Measurements from ENCODE around the gene GPR15. TPM values are rescaled to one million over a fixed set of nuclear protein-coding genes. Genes with fewer than 3 reads are reported as not detected.

The GPR15 gene
- total and polyA plus RNA-seq, 10 of the 15 experiments (the other 5 are each of a cell fraction or from before 2014, with no cell fraction given) = 70.7 to 150 (median 115) TPM

- TF ChIP-seq REST (IDR thresholded peaks at IDR 0.05; ENCODE audit: low read depth, low read length) (no peak), ZNF207 (IDR thresholded peaks at IDR 0.05; ENCODE audit: borderline replicate concordance) (no peak), BCL11A (IDR thresholded peaks at IDR 0.05; ENCODE audit: low read depth, low read length) (peak; percentile 51; the same call in 1 of the 2 replicates), MTA3 (IDR thresholded peaks at IDR 0.05; ENCODE audit: borderline replicate concordance, low read length) (no peak; the same call in 1 of the 2 replicates), RAD51 (IDR thresholded peaks at IDR 0.05) (no peak), PKNOX1 (IDR thresholded peaks at IDR 0.05) (no peak), MXI1 (IDR thresholded peaks at IDR 0.05; ENCODE audit: low read depth, low read length) (no peak), NR2C2 (IDR thresholded peaks at IDR 0.05; ENCODE audit: borderline replicate concordance, control insufficient read depth, insufficient read length, low read depth) (no peak), SUPT20H (IDR thresholded peaks at IDR 0.05; ENCODE audit: borderline replicate concordance, control insufficient read depth, low read depth, low read length) (no peak), MYB (IDR thresholded peaks at IDR 0.05; ENCODE audit: borderline replicate concordance, low read depth, low read length) (no peak), MEF2B (IDR thresholded peaks at IDR 0.05; ENCODE audit: partially characterized antibody, poor library complexity, severe bottlenecking) (no peak), ZNF217 (IDR thresholded peaks at IDR 0.05) (no peak), CHD2 (IDR thresholded peaks at IDR 0.05; ENCODE audit: borderline replicate concordance, low read depth, low read length) (no peak), HDAC6 (IDR thresholded peaks at IDR 0.05; ENCODE audit: unreplicated experiment) (no peak), SREBF1 (IDR thresholded peaks at IDR 0.05; ENCODE audit: low read length) (no peak), HCFC1 (IDR thresholded peaks at IDR 0.05; ENCODE audit: low read length) (no peak)
- TF ChIP-seq, protein P1, sequence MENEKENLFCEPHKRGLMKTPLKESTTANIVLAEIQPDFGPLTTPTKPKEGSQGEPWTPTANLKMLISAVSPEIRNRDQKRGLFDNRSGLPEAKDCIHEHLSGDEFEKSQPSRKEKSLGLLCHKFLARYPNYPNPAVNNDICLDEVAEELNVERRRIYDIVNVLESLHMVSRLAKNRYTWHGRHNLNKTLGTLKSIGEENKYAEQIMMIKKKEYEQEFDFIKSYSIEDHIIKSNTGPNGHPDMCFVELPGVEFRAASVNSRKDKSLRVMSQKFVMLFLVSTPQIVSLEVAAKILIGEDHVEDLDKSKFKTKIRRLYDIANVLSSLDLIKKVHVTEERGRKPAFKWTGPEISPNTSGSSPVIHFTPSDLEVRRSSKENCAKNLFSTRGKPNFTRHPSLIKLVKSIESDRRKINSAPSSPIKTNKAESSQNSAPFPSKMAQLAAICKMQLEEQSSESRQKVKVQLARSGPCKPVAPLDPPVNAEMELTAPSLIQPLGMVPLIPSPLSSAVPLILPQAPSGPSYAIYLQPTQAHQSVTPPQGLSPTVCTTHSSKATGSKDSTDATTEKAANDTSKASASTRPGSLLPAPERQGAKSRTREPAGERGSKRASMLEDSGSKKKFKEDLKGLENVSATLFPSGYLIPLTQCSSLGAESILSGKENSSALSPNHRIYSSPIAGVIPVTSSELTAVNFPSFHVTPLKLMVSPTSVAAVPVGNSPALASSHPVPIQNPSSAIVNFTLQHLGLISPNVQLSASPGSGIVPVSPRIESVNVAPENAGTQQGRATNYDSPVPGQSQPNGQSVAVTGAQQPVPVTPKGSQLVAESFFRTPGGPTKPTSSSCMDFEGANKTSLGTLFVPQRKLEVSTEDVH (IDR thresholded peaks at IDR 0.05; ENCODE audit: low read depth, partially characterized antibody) = no peak
- TF ChIP-seq, protein P2, sequence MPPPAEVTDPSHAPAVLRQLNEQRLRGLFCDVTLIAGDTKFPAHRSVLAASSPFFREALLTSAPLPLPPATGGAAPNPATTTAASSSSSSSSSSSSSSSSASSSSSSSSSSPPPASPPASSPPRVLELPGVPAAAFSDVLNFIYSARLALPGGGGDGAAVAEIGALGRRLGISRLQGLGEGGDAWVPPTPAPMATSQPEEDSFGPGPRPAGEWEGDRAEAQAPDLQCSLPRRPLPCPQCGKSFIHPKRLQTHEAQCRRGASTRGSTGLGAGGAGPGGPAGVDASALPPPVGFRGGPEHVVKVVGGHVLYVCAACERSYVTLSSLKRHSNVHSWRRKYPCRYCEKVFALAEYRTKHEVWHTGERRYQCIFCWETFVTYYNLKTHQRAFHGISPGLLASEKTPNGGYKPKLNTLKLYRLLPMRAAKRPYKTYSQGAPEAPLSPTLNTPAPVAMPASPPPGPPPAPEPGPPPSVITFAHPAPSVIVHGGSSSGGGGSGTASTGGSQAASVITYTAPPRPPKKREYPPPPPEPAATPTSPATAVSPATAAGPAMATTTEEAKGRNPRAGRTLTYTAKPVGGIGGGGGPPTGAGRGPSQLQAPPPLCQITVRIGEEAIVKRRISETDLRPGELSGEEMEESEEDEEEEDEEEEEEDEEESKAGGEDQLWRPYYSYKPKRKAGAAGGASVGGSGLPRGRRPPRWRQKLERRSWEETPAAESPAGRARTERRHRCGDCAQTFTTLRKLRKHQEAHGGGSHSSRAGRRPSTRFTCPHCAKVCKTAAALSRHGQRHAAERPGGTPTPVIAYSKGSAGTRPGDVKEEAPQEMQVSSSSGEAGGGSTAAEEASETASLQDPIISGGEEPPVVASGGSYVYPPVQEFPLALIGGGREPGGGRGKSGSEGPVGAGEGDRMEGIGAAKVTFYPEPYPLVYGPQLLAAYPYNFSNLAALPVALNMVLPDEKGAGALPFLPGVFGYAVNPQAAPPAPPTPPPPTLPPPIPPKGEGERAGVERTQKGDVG (CRISPR knock-in tag; IDR thresholded peaks at IDR 0.05) = no peak
Measured at GRCh38 chr3:98567666-98568270, 36.0 kb downstream of the GPR15 start (continued).

Measured in GM12878 (cell line).